NOMO-1 treated with DMSO at 0.1 percent for 48 hours (cell line): ENCODE data around the gene NKD2.

Experiments
- DNase-seq: peaks from one replicate; lab custom pipeline; 2025; ENCODE audit not compliant: unreplicated experiment; lab: John Stamatoyannopoulos, UW

The NKD2 gene

DNA sequence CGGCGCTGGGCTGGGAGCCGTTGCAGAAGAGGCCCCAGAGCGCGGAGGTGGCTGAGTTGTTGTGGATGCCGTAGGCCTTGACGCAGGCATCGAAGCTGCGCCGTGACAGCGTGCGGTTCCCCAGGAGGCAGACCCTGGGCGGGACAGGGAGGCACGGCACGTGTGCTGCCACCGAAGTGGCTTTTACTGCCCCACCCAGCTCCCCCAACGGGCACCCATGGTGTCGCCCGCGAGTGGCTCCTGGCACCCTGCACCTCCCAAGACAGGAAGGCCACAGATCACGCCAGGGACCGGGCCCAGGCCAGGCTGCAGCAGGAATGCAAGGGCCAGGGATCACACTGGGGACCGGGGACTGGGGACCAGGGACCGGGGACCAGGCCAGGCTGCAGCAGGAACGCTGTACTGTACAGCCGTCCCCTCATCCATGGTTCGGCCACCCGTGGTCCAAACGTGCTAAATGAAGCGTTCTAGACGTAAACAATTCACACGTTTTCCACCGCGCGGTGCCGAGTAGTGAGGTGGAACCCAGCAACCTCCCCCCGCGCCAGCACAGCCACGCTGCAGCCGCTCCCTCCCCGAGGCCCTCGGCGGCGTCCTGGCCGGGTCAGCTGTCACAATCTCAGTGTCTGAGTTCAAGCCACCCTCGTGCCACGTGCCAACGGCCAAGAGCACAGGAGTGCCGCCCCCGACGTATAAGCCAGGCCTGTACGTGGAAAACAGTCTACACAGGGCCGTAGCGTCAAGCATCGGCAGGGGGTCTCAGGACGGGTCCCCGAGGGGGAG, 75.4 kb downstream of the NKD2 start:
- no peak for DNase-seq

DNA sequence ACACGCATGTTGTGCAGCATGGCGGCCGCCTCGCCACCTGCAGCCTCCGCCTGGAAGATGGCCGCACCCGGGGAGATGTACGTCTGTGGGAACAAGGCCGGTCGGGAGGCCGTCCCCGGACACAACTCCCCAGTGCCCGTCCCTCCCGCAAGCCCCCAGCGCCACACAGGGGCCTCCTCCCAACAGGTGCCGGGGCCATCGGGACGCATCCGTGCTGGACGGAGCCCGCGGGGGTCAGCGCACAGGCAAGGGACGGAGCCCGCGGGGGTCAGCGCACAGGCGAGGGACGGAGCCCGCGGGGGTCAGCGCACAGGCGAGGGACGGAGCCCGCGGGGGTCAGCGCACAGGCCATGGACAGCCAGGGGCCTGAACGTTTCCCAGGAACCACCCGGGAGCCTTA, 76.8 kb downstream of the NKD2 start:
- no peak for DNase-seq

DNA sequence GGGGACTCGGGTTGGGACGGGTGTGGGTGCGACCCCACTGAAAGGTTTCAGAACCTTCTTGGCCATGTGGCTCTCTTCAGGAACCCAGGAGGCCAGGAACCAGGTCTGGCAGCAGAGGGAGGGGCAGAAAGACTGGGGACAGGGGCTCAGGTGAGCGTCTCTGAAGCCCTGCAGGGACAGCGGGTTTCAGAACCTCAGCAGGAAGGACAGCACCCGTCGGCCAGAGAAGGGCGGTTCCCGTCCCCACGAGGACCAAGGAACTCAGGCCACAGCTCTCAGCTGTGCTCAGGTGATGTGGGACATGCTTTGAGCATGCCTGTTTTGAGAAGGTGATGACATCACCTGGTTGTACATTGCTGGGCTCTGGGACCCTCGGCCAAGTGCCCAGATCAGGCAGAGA, 77.5 kb downstream of the NKD2 start:
- DNase-seq: no peak

DNA sequence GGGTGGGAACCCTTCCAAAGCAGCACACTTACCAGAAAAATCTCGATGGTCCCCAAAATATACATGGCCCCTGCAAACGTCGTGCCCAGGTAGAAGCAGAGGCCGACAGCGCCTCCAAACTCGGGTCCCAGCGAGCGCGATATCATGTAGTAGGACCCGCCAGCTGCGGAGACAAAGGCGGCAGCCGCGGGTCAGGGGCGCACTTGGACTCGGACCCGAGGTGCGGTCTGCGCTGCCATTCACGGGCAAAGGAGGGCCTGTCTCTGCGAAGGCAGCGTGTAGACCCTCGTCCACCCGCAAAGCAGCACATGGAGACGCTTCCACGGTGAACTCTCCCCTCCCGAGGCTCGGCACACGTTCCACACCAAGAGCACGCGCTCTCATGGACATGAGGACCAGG, 78.3 kb downstream of the NKD2 start:
- no peak for DNase-seq

DNA sequence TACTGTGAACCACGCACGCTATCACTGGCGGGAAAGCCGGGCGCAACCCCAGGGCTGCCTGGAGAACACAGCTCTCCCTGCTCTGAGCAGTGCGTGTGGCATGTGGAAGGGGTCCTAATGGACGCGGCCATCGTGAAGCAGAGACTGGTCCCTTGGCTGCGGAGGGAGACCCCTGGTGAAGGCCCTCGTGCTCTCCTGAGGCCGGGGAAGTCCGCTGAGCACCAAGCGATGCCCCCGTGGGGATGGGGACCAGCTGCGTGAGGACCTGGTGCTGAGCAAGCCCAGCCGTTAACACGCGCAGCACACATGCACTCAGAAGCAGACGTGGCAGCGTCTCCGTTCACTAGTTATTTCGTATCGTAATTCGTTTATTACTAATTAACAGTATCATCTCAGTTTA, 78.8 kb downstream of the NKD2 start:
- DNase-seq: no peak

DNA sequence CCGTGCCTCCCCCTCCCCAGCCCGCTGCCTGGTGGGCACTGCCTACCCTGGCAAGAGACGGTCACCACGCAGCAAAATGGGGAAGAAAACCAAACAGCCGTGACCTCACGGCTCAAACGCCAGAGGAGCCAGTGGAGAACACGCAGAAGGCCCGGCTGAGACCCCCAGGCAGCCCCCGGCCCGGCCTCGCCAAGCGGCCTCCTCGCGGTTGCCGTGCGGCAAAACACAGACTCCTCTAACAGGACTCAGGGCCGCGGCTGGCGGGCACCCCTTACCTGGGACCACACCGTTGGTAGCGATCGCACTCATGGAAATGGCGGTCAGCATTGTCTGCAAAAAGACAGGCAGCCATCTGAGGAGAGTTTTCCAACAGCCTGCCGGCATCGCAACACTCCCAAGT, 79.4 kb downstream of the NKD2 start:
- no peak for DNase-seq
